A549 (cell line): ENCODE measurements around the gene BCL6B. TPM values are rescaled to one million over a fixed set of nuclear protein-coding genes. Genes with fewer than 3 reads are reported as not detected.

ENCODE experiments used
- BCL3 ChIP-seq: fragments of >200 bp; sonication (Bioruptor Twin); formaldehyde crosslinking; IDR thresholded peaks from 3 replicates; pipeline ENCODE4 v1.6.1; 2016
- BHLHE40 ChIP-seq: IDR thresholded peaks from 2 replicates; pipeline ENCODE4 v1.6.1; 2012; ENCODE audit warnings: low read depth, low read length, inconsistent platforms
- CBX2 ChIP-seq: fragments of 200-600 bp; sonication (generic); IDR thresholded peaks from 2 replicates; pipeline ENCODE4 v1.6.1; 2016; ENCODE audit warnings: low read depth, mild to moderate bottlenecking, borderline replicate concordance
- CHD2 ChIP-seq: fragments of 150-350 bp; IDR thresholded peaks from 2 replicates; pipeline ENCODE4 v1.6.1; 2014; ENCODE audit warnings: low read length; ENCODE audit not compliant: partially characterized antibody
- EHF ChIP-seq: fragments of 250-450 bp; sonication (Bioruptor Pico); IDR thresholded peaks from 2 replicates; pipeline ENCODE4 v1.5.0; 2020; ENCODE audit warnings: mild to moderate bottlenecking
- EHMT2 ChIP-seq: fragments of 200-600 bp; sonication (generic); IDR thresholded peaks from 2 replicates; pipeline ENCODE4 v1.6.1; 2016; ENCODE audit warnings: antibody characterized with exemption, low read depth, mild to moderate bottlenecking, moderate library complexity
- EP300 ChIP-seq, 2 experiments: fragments of >200 bp; sonication (Bioruptor Twin); formaldehyde crosslinking; IDR thresholded peaks; 2 replicates in 1 of 2; 3 replicates in 1 of 2; pipeline ENCODE4 v1.6.1; 2016 to 2017
- ESRRA ChIP-seq: fragments of 150-350 bp; IDR thresholded peaks from 2 replicates; pipeline ENCODE4 v1.6.1; 2014; ENCODE audit warnings: mild to moderate bottlenecking, low read length, borderline replicate concordance
- FOSB ChIP-seq: fragments of 250-450 bp; sonication (Bioruptor Pico); IDR thresholded peaks from 2 replicates; pipeline ENCODE4 v1.5.0; 2020; ENCODE audit warnings: mild to moderate bottlenecking, moderate library complexity
- FOSL2 ChIP-seq, 2 experiments: fragments of 450-650 bp in 1 of 2; fragments of >200 bp in 1 of 2; sonication (Bioruptor Twin) in 1 of 2; formaldehyde crosslinking; IDR thresholded peaks; 2 replicates each; pipeline versions ENCODE4 v1.5.0 to v1.6.1; 2016 to 2020; ENCODE audit warnings: mild to moderate bottlenecking in 1 of 2, moderate library complexity in 1 of 2
- HDAC2 ChIP-seq: fragments of 200-600 bp; sonication (generic); IDR thresholded peaks from 2 replicates; pipeline ENCODE4 v1.6.1; 2016
- HEYL ChIP-seq: fragments of 250-450 bp; sonication (Bioruptor Pico); IDR thresholded peaks from 2 replicates; pipeline ENCODE4 v1.8.0; 2021; ENCODE audit warnings: mild to moderate bottlenecking, moderate library complexity
- HMGXB4 ChIP-seq: fragments of 250-450 bp; sonication (Bioruptor Pico); IDR thresholded peaks from 2 replicates; pipeline ENCODE4 v1.5.0; 2021; ENCODE audit warnings: mild to moderate bottlenecking, moderate library complexity, borderline replicate concordance
- HOXB5 ChIP-seq: fragments of 250-450 bp; sonication (Bioruptor Pico); IDR thresholded peaks from 2 replicates; pipeline ENCODE4 v1.5.0; 2020; ENCODE audit warnings: mild to moderate bottlenecking, moderate library complexity
- MAZ ChIP-seq: fragments of 150-350 bp; IDR thresholded peaks from 2 replicates; pipeline ENCODE4 v1.6.1; 2014; ENCODE audit warnings: antibody characterized with exemption, low read depth, low read length, borderline replicate concordance
- MYC ChIP-seq: IDR thresholded peaks from 2 replicates; pipeline ENCODE4 v1.6.1; 2012; ENCODE audit warnings: mild to moderate bottlenecking, inconsistent platforms, low read length, improper control_type of control experiment, borderline replicate concordance
- NR3C1 ChIP-seq: fragments of >200 bp; sonication (Bioruptor Twin); formaldehyde crosslinking; IDR thresholded peaks from 3 replicates; pipeline ENCODE4 v1.6.1; 2017
- RAD21 ChIP-seq, 2 experiments: fragments of >200 bp in 1 of 2; sonication (Bioruptor Twin) in 1 of 2; formaldehyde crosslinking in 1 of 2; IDR thresholded peaks in 1 of 2; conservative IDR thresholded peaks in 1 of 2; 2 replicates in 1 of 2; 3 replicates in 1 of 2; pipeline ENCODE4 v1.6.1; 2012 to 2018; ENCODE audit warnings: inconsistent platforms in 1 of 2
- RFX5 ChIP-seq: fragments of 450-650 bp; IDR thresholded peaks from 2 replicates; pipeline ENCODE4 v1.7.1; 2014; ENCODE audit warnings: antibody characterized with exemption, mild to moderate bottlenecking, moderate library complexity
- RNF2 ChIP-seq: fragments of 200-600 bp; sonication (generic); IDR thresholded peaks from 2 replicates; pipeline ENCODE4 v1.6.1; 2016; ENCODE audit warnings: low read depth, mild to moderate bottlenecking, antibody characterized with exemption, moderate library complexity, borderline replicate concordance
- TFCP2L1 ChIP-seq: fragments of 250-450 bp; sonication (Bioruptor Pico); IDR thresholded peaks from 2 replicates; pipeline ENCODE4 v1.5.0; 2021; ENCODE audit warnings: mild to moderate bottlenecking
- TP53 ChIP-seq: fragments of 250-450 bp; sonication (Bioruptor Pico); IDR thresholded peaks from 2 replicates; pipeline ENCODE4 v1.5.0; 2021; ENCODE audit warnings: mild to moderate bottlenecking, moderate library complexity
- USF2 ChIP-seq: fragments of 450-650 bp; IDR thresholded peaks from 2 replicates; pipeline ENCODE4 v1.6.1; 2014; ENCODE audit warnings: antibody characterized with exemption
- ZNF302 ChIP-seq: fragments of 250-450 bp; sonication (Bioruptor Pico); IDR thresholded peaks from 2 replicates; pipeline ENCODE4 v1.9.0; 2021; ENCODE audit warnings: inconsistent platforms, mild to moderate bottlenecking, moderate library complexity
- polyA plus RNA-seq, 4 experiments: library from polyadenylated mRNA; depleted of rRNA in 3 of 4; stranded (reverse); fragments of >200 nt; fragmentation: RNase III in 1 of 4; extraction: RNeasy Plus Mini Kit Qiagen cat#74134 plus additional on column Dnase treatment in 1 of 4; gene quantifications; 2 replicates in 3 of 4; 3 replicates in 1 of 4; pipeline ENCODE4 v1.2.3, GENCODE V29; 2011 to 2017
- TF ChIP-seq, protein P1 (sequence below): IDR thresholded peaks from 2 replicates; pipeline ENCODE4 v1.6.1; 2012

Gene BCL6B
- polyA plus RNA-seq, 2 of the 4 experiments (the other 2 are of a cell fraction): 0.04 TPM; not detected in 1

GRCh38 chr17:7014261-7014994 lies 8.4 kb upstream of the BCL6B start (continued):
- TF ChIP-seq HOXB5 (CRISPR knock-in tag) (no peak), RNF2 (peak; percentile 93; the same call in 1 of the 2 replicates), RFX5 (no peak), BCL3 (peak; percentile 74), FOSB (CRISPR knock-in tag) (no peak), EHMT2 (no peak), HMGXB4 (no peak), HEYL (no peak), CBX2 (no peak), MYC (peak; percentile 53; the same call in 1 of the 2 replicates), USF2 (no peak), HDAC2 (no peak), MAZ (peak; percentile 49; the same call in 1 of the 2 replicates), NR3C1 (no peak), TP53 (CRISPR knock-in tag) (no peak), EP300 (IDR thresholded peaks at IDR 0.05) (no peak), ESRRA (no peak), TFCP2L1 (peak; percentile 9), EHF (CRISPR knock-in tag) (no peak), BHLHE40 (no peak), ZNF302 (CRISPR knock-in tag) (no peak), FOSL2 (IDR thresholded peaks at IDR 0.05) (no peak), FOSL2 (CRISPR knock-in tag; IDR thresholded peaks at IDR 0.05) (peak; percentile 68), CHD2 (no peak), RAD21 (conservative IDR thresholded peaks at IDR 0.05 in 1 of 2, IDR thresholded peaks at IDR 0.05 in 1 of 2) (peak in 1 of 2 experiments; percentile 61; a peak in 3 of 5 replicates)
- TF ChIP-seq, protein P1, sequence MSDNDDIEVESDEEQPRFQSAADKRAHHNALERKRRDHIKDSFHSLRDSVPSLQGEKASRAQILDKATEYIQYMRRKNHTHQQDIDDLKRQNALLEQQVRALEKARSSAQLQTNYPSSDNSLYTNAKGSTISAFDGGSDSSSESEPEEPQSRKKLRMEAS: peak; percentile 91
